ENCODE measurements around the gene FXYD7.
A peak's percentile ranks its signal among the peaks of the same experiment; 100 is the strongest.
"Not testable (repeated sequence)": the region's sequence is repeated elsewhere in the genome, so short reads cannot be mapped to it uniquely, and the experiment has no call there.

The FXYD7 gene, protein sequence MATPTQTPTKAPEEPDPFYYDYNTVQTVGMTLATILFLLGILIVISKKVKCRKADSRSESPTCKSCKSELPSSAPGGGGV

DNA sequence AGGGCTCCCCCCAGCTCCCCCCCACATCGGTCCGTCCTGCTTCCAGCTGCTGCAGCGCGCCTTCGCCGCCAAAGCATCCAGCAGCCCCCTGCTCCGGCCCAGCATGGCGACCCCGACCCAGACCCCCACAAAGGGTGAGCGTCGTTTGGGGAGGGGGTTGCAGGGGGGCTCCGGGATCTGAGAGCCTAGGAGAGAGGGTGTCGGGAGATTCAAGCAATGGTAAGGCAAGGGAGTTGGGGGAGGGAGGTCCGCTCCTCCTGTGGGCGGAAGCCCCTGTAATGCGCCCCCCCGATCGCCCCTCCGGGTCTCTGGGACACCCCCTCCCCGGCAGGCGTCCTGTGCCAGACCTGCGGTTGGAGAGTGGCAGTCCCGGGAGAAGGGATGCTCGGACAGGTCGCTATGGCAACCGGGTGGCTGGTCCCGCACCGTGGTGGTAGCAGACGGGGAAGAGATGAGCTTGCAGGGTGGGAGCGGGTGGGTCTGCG lies at the start of gene FXYD7:
TSS of gene FXYD7 (plus strand) at position 25 of the 485 bp plus-strand sequence. CDS start at position 104, 79 bp downstream.
- no peak for DNase-seq

DNA sequence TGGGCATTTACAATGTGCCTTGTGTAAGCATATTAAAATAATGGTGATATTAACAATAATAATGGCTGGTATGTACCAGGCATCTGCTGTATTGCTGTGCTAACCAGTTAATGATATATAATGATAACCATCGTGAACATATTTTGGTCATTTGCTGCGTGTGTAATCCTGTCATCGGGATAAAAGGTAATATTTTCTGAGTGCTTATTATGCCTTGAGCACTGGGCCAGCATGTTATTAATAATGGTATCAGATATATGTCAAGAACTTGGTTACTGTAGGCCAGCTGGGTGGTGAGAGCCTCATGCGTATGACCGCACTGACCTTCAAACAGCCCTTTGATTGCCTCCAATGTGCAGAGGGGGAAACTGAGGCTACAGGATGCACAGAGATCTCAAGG lies 49.6 kb upstream of the FXYD7 start:
- DNase-seq = no peak

DNA sequence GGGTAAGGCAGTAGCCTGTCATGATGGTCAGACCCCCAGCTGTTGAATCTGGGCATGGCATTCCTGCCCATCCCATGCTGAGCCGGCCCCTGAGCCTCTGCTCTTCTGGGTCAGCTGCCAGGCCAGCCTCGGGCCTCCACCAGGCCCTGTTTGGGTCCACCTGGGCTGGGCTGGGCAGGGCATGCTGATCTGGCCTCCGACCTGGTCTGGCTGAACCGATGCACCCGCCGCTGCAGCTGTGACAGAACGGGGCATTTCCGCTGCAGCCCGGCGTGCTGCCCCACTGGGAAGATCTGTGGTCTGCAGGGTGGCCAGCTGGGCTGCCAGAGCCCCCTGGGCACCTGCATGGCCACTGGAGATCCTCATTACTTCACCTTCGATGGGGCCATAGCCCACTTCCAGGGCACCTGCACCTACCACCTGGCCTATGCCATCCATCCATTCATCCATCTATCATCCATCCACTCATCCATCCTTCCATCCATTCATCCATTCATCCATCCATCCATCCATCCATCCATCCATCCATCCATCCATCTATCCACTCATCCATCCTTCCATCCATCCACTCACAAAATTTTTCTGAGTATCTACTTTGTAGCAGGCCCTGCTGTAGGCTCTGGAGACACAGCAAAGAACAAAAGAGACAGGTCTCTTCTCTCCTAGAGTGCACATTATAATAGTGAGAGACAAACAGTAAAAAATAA lies 49.0 kb upstream of the FXYD7 start:
- no peak for DNase-seq

DNA sequence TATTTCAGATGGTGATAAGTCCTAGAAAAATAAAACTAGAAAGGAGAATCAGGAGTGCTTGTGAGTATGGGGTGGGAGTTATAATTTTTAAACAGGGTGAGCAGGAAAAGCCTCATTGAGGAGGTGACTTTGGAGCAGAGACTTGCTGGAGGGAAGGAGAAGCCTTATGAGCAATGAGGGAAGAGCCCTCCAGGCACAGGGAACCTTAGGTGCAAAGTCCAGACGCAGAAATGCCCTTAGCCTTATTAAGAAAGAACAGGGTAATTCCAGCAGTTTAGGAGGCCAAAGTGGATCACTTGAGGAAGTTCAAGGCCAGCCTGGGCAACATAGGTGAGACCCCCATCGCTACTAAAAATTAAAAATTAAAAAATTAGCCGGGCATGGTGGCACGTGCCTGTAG lies 48.4 kb upstream of the FXYD7 start:
- no peak for DNase-seq

DNA sequence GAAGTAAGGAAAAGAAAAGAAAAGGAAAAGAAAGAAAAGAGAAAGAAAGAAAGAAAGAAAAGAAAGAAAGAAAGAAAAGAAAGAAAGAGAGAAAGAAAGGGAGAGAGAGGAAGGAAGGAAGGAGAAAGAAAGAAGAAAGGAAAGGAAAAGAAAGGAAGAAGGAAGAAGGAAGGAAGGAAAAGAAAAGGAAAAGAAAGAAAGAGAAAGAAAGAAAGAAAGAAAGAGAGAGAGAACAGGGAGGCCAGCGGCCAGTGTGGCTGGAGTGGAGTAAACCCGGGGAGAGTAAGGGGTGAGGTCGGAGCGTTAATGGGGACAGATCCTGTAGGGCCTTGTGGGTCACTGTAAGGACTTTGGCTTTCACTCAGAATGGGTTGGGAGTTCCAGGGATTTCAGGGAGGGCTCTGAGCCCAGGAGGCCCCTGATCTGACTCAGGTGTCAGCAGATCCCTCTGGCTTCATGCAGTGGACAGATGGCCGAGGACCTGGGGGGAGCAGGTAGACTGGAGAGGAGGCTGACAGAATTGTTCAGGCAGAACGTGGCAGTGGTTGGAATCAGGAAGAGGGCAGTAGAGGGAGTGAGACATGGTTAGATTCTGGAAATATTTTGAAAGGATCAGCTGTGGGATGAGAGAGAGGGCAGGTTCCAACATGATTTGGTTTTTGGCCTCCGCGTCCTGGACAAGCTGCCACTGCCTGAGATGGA lies 47.2 kb upstream of the FXYD7 start:
- no peak for DNase-seq

DNA sequence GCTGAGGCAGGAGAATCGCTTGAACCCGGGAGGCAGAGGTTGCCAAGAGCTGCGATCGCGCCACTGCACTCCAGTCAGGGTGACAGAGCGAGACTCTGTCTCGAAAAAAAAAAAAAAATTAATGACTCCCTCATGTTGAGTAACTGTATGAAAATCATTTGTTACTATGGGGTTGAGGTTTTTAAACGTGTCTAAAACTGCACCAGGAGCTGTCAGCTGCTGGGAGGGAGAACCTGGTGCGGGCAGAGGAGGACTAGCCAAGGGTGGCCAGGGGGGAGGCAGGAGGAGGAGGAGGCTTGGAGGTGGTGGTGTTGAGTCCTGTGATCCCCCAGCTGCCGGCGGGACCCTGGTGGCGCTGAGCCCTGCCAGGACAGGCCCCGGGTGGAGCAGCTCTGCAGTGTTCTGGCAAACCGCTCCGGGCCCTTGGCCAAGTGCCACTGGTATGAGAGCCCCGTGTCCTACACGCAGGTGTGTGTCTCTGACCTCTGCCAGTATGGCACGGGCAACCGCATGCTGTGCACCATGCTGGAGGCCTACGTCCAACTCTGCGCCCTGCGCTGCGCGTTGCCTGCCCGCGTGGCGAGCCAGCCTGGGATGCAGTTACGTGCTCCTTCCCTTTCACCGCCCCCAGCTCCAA lies 44.5 kb upstream of the FXYD7 start:
- no peak for DNase-seq

DNA sequence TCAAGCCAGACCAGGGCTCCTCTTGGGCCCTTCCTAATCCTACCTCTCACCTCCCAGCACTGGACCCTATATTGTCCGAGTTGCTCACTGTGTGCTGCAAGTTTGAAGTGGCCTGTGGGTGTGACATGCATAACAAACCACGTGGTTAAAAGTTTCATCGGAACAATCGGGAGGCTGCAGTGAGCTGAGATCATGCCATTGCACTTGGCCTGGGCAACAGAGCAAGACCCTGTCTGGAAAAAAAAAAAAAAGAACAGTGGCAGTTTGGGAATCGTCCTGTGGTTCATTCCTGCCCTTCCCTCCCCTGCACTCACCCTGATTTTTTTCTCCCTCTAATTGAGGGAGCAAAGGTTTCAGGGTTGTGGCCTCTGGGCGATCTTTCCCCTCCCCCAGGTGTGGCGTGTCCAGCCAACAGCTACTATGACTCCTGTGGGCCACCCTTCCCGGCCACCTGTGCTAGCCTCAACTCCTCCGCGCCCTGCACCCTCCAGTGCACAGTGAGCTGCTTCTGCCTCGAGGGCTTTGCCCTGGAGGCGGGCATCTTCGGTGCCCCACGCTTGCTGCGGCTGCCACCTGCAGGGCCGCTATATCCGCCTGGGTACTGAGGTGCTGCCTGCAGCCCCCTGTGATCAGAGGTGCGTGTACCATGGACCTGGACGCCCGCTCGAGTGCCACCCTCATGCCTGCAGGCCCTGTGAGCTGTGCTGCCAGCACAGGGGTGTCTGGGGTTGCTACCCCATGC lies 43.7 kb upstream of the FXYD7 start:
- DNase-seq = no peak

DNA sequence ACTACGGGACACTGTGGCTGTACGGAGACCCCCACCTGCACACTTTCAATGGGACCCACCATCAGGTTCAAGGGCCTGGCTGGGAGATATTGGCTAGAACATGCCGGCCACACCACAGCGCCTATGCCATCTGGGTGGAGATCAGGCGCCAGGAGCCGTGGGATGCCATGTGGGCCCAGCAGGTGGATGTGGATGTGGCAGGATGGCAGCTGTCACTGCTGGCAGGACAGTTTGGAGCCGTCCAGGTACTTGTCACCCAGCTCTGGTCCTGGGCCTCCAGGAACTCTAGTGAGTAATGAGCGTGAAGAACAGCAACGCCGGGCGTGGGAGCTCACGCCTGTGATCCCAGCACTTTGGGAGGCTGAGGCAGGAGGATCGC lies 43.2 kb upstream of the FXYD7 start:
- DNase-seq = no peak

DNA sequence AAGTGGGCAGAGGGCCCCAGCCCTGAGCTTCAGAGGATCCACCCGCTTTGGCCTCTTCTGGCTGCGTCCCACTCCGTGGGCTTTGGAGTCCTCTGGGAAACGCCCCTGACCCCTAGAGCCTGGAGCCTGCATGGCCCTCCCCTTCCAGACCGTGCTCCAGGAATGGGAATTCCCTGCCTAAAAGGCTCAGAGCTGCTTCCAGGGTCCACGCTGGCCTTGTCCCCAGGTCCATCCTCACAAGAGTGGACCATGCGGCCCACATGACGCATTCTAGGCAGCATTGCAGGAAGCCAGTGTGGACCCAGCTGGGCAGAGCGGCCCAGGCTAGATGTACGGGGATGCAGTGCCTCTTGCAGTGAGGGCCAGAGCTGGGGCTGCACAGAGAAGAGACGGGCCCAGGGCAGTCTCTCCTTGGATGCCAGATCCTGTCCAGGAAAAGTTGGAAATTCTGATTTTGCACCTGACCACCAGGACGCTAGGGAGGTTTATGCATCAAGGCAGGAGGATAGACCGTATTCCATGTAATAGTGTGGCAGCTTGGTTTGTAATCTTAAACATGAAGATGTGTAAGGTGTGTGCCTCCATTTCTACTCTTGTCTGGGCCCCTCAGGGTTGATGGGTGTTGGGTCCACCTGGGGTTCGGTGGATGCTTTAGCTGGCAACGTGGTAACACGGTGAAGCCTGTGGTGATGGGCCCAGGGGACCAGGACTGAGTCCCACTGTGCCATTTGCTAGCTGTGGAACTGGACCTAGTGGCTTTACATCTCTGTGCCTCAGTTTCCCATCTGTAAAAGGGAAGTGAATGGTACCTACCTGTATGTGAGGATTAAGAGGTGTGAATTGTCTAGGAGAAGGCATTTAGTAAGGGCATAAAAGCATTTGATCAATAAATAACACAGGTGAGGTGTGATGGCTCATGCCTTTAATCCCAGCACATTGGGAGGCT lies 42.2 kb upstream of the FXYD7 start:
- DNase-seq = no peak

DNA sequence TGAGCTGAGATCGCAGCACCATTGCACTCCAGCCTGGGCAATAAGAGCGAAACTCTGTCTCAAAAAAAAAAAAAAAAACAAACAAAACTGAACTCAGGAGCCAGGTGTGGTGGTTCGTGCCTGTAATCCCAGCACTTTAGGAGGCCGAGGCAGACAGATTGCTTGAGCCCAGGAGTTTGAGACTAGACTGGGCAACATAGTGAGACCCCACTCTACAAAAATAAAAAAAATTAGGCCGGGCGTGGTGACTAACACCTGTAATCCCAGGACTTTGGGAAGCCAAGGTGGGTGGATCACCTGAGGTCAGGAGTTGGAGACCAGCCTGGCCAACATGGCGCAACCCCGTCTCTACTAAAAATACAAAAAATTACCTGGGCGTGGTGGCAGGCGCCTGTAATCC lies 41.1 kb upstream of the FXYD7 start:
- not testable (repeated sequence) for DNase-seq

DNA sequence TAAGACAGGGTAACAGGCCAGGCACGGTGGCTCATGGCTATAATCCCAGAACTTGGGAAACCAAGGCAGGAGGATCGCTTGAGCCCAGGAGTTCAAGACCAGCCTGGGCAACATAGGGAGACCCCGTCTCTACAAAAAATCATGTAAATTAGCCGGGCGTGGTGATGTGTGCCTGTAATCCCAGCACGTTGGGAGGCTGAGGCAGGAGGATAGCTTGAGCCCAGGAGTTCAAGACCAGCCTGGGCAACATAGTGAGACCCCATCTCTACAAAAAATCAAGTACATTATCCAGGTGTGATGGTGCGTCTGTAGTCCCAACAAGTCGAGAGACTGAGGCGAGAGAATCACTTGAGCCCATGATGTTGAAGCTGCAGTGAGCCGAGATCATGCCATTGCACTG lies 39.4 kb upstream of the FXYD7 start:
- DNase-seq = not testable (repeated sequence)

DNA sequence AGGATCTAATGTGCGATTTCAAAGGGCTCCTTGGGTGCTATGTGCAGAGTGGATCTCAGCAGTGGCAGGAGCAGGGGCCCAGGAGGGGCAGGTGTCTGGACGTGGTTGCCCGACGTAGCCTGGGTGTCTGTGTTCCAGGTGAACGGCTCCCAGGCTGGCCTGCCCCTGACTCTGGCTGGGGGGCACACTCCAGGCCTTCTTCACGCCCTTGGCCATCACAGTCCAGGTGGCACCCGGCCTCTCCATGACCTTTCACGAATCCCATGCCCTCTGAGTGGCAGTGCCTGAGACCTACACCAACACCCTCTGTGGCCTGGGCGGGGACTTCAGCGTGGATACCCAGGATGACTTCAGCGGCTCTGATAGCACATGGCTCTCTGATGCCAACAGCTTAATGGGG lies 38.7 kb upstream of the FXYD7 start:
- DNase-seq = no peak

DNA sequence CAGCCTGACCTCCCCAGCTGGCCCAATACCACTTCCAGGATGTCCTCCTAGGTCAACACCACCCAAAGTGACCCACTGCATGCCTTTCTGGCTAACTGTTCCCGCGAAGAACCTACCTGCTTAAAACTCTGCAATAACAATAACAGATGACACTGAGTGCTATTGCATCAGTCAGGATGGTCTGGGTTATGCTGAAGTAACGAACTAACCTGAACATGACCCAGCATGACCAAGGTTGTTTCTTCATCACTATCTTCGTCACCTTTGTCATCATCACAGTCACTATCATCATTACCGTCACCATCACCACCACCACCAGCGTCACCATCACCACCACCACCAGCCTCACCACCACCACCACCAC lies 38.0 kb upstream of the FXYD7 start:
- no peak for DNase-seq

DNA sequence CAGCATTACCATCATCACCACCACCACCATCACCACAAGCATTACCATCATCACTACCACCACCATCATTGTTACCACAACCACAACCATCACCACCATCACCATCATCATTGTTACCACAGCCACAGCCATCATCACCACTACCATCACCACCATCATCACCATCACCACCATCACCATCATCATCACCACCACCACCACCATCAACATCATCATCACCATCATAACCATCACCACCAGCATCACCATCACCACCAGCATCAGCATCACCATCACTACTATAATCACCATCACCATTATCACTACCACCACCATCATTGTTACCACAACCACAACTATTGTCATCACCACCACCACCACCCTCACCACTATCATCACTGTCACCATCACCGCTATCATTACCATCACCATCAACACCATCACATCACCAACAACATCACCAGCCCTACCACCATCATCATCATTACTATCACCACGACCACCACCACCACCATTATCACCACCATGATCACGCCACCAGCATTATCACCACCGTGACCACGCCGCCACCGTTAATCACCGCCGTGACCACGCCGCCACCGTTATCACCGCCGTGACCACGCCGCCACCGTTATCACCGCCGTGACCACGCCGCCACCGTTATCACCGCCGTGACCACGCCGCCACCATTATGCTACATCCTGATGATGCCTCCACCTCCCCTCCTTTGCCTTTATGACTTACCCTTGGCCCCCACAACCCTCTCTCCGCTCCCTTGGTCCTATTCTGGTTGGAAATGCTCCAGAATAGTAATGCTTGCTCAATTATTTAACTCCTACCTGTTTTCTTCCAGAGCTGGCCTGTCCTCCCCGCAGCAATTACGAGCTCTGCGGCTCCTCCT lies 37.4 kb upstream of the FXYD7 start:
- no peak for DNase-seq

DNA sequence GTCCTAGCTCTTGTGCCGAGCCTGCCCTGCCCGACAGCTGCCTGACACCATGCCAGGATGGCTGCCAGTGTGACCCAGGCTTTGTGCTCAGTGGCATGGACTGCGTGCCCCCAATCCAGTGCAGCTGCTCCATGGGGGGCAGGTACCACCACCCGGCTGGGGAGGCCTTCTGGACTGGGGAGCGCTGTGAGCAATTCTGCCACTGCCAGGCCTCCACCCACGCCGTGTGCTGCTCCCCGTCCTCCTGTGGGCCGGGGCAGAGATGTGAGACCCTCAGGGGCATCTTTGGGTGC lies 36.8 kb upstream of the FXYD7 start:
- no peak for DNase-seq

DNA sequence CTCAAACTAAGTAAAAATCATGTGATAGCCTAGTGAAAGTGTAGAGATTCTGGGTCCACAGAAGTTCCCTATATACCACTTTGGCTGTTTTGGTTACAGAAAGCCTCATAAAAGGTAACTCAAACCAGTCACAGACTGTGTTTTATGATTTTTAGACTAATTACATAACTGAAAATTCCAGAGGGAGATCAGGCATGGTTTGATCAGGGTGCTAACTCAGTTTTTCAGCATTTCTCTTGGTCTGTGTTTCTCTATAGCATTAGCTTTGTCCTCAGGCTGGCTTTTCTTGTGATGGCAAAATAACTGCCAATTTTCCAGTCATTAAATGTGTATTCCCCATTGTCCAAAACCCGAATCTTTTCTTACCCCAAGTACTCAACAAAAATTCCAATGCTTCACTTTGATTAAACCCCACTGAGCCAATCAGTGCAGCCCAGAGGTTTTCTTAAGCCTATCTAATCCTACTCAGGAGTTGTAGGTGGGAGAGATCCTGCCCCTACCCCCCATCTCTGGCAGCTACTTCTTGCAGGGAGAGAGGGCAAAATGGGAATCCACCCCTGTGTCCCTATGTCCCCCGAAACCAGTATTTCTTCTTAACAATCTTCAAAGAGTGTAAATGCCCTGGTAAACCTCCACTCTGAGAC lies 36.0 kb upstream of the FXYD7 start:
- DNase-seq = no peak

DNA sequence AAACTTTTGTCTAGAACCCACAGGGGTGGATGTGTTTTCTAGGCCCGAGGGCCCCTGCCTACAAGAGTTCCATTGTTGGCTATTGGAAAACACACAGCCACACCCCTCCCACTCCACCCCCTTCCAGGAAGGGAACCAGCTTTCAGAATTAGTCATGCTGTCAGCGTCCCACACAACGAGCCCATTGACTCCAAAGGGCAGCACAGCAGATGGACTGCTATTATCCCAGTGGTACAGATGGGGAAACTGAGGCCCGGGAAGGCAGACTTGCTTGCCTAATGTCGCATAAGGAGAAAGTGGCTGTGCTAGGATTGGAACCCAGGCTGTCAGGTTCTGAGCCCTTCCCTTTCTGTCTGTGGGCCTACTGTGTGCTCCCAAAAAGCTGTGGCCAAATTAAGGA lies 35.5 kb upstream of the FXYD7 start:
- no peak for DNase-seq

DNA sequence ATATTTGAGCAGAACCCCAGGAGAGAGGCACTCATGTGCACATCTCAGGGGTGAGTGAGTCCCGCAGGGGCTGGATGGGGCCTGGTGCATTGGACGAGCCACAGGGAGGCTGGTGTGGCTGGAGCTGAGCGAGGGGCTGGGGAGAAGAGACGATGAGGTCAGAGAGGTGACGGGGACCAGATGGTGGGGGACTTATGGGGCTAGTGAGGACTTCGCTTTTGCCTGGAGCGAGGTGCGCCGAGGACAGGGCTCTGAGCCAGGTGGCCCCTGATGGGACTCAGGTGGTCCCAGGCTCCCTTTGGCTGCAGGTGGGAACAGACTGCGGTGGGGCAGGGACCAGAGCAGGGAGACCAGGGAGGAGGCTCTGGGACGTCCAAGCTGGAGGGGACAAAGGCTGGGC lies 34.3 kb upstream of the FXYD7 start:
- DNase-seq = no peak

DNA sequence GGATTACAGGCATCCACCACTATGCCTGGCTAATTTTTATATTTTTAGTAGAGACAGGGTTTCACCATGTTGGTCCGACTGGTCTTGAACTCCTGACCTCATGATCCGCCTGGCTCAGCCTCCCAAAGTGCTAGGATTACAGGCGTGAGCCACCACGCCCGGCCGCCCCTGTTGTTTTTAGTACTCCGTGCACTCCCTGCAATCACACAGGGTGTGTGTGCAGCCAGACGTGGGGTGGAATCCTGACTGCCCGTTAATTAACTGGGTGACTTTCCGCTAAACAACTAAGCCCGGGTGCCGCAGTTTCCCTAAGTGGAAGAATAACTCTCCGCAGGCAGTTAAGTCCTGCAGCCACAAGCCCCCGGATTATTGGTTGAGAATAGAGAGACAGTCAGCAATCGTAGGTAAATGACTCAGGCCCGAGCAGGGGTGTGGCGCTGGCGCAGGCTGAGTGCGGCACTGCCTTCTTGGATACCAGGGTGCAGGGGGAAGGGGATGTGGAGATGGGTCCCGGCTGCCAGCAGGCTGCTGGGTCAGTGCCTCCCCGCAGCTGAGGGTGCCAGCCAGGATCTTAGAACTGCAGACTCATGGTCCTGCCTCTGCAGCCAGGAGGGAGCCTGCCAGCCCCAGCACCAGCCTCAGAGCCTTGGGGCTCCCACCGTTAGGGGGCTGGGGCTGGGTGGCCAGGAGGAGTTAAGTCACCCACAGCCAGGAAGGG lies 33.5 kb upstream of the FXYD7 start:
- peak; percentile 64 for DNase-seq

DNA sequence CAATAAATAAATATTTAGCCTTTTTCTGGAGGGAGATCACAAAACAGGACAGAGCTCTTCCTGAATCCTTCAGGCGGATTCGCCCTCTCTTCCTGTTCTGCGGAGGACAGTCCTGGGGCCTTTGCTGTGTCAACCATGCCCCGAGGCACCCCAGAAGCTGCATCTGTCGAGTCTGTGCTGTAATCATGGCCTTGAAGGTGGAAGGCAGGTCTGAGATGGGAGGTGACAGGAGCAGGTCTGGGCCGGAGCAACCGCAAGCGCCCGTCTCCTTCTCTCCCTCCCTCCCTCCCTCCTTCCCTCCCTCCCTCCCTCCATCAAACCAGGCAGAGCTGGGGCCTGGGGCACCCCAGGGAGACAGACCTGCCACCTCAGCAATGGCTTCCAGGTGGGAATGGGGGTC lies 32.1 kb upstream of the FXYD7 start:
- no peak for DNase-seq
